Breast epithelium (tissue), 3 donors: Measurements from ENCODE around the gene FBXO4.

Experiments used
- POLR2A ChIP-seq: fragments of 450-650 bp; IDR thresholded peaks from one replicate; pipeline ENCODE4 v1.6.1; 2016; ENCODE audit warnings: antibody characterized with exemption, mild to moderate bottlenecking, moderate library complexity
- TF ChIP-seq, protein P1 (sequence below), 3 donors: fragments of 450-650 bp; IDR thresholded peaks; one replicate each; pipeline ENCODE4 v1.5.1; 2016 to 2017; ENCODE audit warnings: antibody characterized with exemption in 3 of 3, mild to moderate bottlenecking in 3 of 3, moderate library complexity in 3 of 3

DNA sequence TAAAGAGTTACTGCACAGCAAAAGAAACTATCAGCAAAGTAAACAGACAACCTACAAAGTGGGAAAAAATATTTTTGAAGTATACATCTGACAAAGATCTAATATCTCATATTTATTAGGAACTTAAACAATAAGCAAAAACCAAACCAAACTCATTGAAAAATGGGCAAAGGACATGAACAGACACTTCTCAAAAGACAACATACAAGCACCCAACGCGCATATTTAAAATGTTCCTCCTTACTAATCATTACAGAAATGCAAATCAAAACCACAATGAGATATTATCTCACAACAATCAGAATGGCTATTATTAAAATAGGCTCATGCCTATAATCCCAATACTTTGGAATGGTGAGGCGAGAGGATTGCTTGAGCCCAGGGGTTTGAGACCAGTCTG, 48.0 kb downstream of the FBXO4 start:
- no peak for TF ChIP-seq POLR2A
- TF ChIP-seq, protein P1, sequence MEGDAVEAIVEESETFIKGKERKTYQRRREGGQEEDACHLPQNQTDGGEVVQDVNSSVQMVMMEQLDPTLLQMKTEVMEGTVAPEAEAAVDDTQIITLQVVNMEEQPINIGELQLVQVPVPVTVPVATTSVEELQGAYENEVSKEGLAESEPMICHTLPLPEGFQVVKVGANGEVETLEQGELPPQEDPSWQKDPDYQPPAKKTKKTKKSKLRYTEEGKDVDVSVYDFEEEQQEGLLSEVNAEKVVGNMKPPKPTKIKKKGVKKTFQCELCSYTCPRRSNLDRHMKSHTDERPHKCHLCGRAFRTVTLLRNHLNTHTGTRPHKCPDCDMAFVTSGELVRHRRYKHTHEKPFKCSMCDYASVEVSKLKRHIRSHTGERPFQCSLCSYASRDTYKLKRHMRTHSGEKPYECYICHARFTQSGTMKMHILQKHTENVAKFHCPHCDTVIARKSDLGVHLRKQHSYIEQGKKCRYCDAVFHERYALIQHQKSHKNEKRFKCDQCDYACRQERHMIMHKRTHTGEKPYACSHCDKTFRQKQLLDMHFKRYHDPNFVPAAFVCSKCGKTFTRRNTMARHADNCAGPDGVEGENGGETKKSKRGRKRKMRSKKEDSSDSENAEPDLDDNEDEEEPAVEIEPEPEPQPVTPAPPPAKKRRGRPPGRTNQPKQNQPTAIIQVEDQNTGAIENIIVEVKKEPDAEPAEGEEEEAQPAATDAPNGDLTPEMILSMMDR (IDR thresholded peaks at IDR 0.05), result no peak
